Measurements from ENCODE around the gene TGFA. TPM values are rescaled to one million over a fixed set of nuclear protein-coding genes. Genes with fewer than 3 reads are reported as not detected.
A peak's percentile ranks its signal among the peaks of the same experiment; 100 is the strongest.

TGFA gene
- total RNA-seq, 4 donors from 2014 or later: 10.7 to 51.3 (median 33.7) TPM

GRCh38 chr2:70553334-70553583, 367 bp downstream of the TGFA start:
- peak overlapping the region; percentile 56 to 80 (median 64) for H3K4me3 ChIP-seq
- peaks cover 0 to 47% (median 28%) of the 10 kb centered on the region in 4 donors for H3K4me1 ChIP-seq
- H3K36me3 ChIP-seq: no peaks in the 10 kb centered on the region
- peak overlapping the region; percentile 84 to 93 (median 87) for H3K27ac ChIP-seq
- in situ Hi-C loops (cut with MboI; ENCODE audit: low pct_ligation_motif_present in 1 of 4, low pct_unique_long_range_greater_than_20kb in 1 of 4, low sequenced_read_pairs in 3 of 4): loop anchor here in 1 of 4 donors (10.0 kb wide), 1 partner anchor 62 kb away; no protein-coding TSS in a partner anchor
- TF ChIP-seq EP300 (IDR thresholded peaks at IDR 0.05; ENCODE audit: low read depth) (no peak), CTCF (IDR thresholded peaks at IDR 0.05) (no peak), POLR2A (IDR thresholded peaks at IDR 0.05) (no peak), POLR2AphosphoS5 (IDR thresholded peaks at IDR 0.05) (no peak)
- 5% methylated on average over 11 of the region's 18 CpGs; no CpG with 5 or more reads in 1 of the 2 donors for WGBS, 2 donors (ENCODE audit: low coverage in 1 of 2)
- peak; percentile 62 for DNase-seq
- intact Hi-C loops (cut with DNase I; ENCODE audit: low total_unique reads): no loop called here
- H3K27me3 ChIP-seq: peaks cover 31% of the 10 kb centered on the region
- no peaks in the 10 kb centered on the region for H3K9me3 ChIP-seq

- intact Hi-C loops (cut with DNase I; ENCODE audit: low total_unique reads) (no loop called here), in situ Hi-C loops (cut with MboI; ENCODE audit: low pct_ligation_motif_present in 1 of 4, low pct_unique_long_range_greater_than_20kb in 1 of 4, low sequenced_read_pairs in 3 of 4) (loop anchor here in 1 of 4 donors (10.0 kb wide), 1 partner anchor 62 kb away; no protein-coding TSS in a partner anchor)
- TF ChIP-seq CTCF (IDR thresholded peaks at IDR 0.05) (no peak), POLR2A (IDR thresholded peaks at IDR 0.05) (no peak), POLR2AphosphoS5 (IDR thresholded peaks at IDR 0.05) (no peak), EP300 (IDR thresholded peaks at IDR 0.05; ENCODE audit: low read depth) (no peak)
- Histone ChIP-seq H3K36me3 (no peaks in the 10 kb centered on the region), H3K9me3 (no peaks in the 10 kb centered on the region), H3K27me3 (peaks cover 31% of the 10 kb centered on the region), H3K4me3 (peak overlapping the region; percentile 56 to 80 (median 64)), H3K27ac (peak overlapping the region; percentile 84 to 93 (median 87)), H3K4me1 (peaks cover 0 to 41% (median 25%) of the 10 kb centered on the region in 4 donors)
- peak; percentile 41 for DNase-seq
- WGBS, 2 donors (ENCODE audit: low coverage in 1 of 2): 0 to 7% methylated on average over 1 to 41 of the region's 45 CpGs
Measured at GRCh38 chr2:70552501-70553333, 909 bp downstream of the TGFA start.

GRCh38 chr2:70551167-70551566, 2.5 kb downstream of the TGFA start:
- Histone ChIP-seq H3K4me1 (peaks cover 0 to 27% (median 11%) of the 10 kb centered on the region in 4 donors), H3K9me3 (no peaks in the 10 kb centered on the region), H3K27ac (peak overlapping the region in 1 of 4 donors; percentile 27), H3K4me3 (peak overlapping the region in 1 of 4 donors; percentile 5), H3K36me3 (no peaks in the 10 kb centered on the region), H3K27me3 (peaks cover 28% of the 10 kb centered on the region)
- intact Hi-C loops (cut with DNase I; ENCODE audit: low total_unique reads) (no loop called here), in situ Hi-C loops (cut with MboI; ENCODE audit: low pct_ligation_motif_present in 1 of 4, low pct_unique_long_range_greater_than_20kb in 1 of 4, low sequenced_read_pairs in 3 of 4) (loop anchor here in 1 of 4 donors (10.0 kb wide), 1 partner anchor 64 kb away; no protein-coding TSS in a partner anchor)
- DNase-seq: no peak
- 43 to 48% methylated on average over 1 to 7 of the region's 7 CpGs for WGBS, 2 donors (ENCODE audit: low coverage in 1 of 2)
- TF ChIP-seq CTCF (IDR thresholded peaks at IDR 0.05) (no peak), POLR2A (IDR thresholded peaks at IDR 0.05) (no peak), POLR2AphosphoS5 (IDR thresholded peaks at IDR 0.05) (no peak), EP300 (IDR thresholded peaks at IDR 0.05; ENCODE audit: low read depth) (no peak)

- no peak overlapping the region for H3K27ac ChIP-seq
- H3K9me3 ChIP-seq: no peaks in the 10 kb centered on the region
- no peak overlapping the region for H3K4me3 ChIP-seq
- DNase-seq: no peak
- 76% methylated on average over 7 of the region's 7 CpGs for WGBS, 2 donors (ENCODE audit: low coverage in 1 of 2)
- TF ChIP-seq POLR2A (IDR thresholded peaks at IDR 0.05) (no peak), EP300 (IDR thresholded peaks at IDR 0.05; ENCODE audit: low read depth) (no peak), POLR2AphosphoS5 (IDR thresholded peaks at IDR 0.05) (no peak), CTCF (IDR thresholded peaks at IDR 0.05) (no peak)
- peaks cover 22% of the 10 kb centered on the region for H3K27me3 ChIP-seq
- intact Hi-C loops (cut with DNase I; ENCODE audit: low total_unique reads) (no loop called here), in situ Hi-C loops (cut with MboI; ENCODE audit: low pct_ligation_motif_present in 1 of 4, low pct_unique_long_range_greater_than_20kb in 1 of 4, low sequenced_read_pairs in 3 of 4) (loop anchor here in 1 of 4 donors (10.0 kb wide), 1 partner anchor 65 kb away; no protein-coding TSS in a partner anchor)
- no peaks in the 10 kb centered on the region for H3K36me3 ChIP-seq
- peaks cover 0 to 22% (median 11%) of the 10 kb centered on the region in 4 donors for H3K4me1 ChIP-seq
Measured at GRCh38 chr2:70549962-70550361, 3.7 kb downstream of the TGFA start.

Measured in transverse colon (tissue), 4 donors.